Loucy (cell line): ENCODE measurements around the gene SKAP2.

Source experiments
- H2AFZ ChIP-seq: fragments of 200-600 bp; sonication (generic); 2 replicates; pipeline ENCODE4 v1.6.0; 2016; ENCODE audit warnings: antibody characterized with exemption, mild to moderate bottlenecking, low read length, moderate library complexity
- H3F3A ChIP-seq: fragments of 200-600 bp; 2 replicates; pipeline ENCODE4 v1.6.0; 2016; ENCODE audit warnings: antibody characterized with exemption, low read depth, mild to moderate bottlenecking
- H3K27me3 ChIP-seq: fragments of 200-600 bp; sonication (generic); 2 replicates; pipeline ENCODE4 v1.6.1; 2014; ENCODE audit warnings: low read length, mild to moderate bottlenecking; ENCODE audit not compliant: insufficient read depth, poor library complexity, severe bottlenecking
- H3K36me3 ChIP-seq: fragments of 200-600 bp; sonication (generic); 2 replicates; pipeline ENCODE4 v1.6.1; 2016; ENCODE audit warnings: low read length; ENCODE audit not compliant: insufficient read depth
- H3K4me1 ChIP-seq: fragments of 200-600 bp; sonication (generic); 2 replicates; pipeline ENCODE4 v1.5.1; 2014; ENCODE audit warnings: low read length, mild to moderate bottlenecking; ENCODE audit not compliant: insufficient read depth, poor library complexity, severe bottlenecking
- H3K4me2 ChIP-seq: fragments of 200-600 bp; sonication (generic); 2 replicates; pipeline ENCODE4 v1.6.0; 2014; ENCODE audit warnings: antibody characterized with exemption, low read length, low read depth, mild to moderate bottlenecking; ENCODE audit not compliant: poor library complexity, severe bottlenecking
- H3K4me3 ChIP-seq: fragments of 200-600 bp; sonication (generic); 2 replicates; pipeline ENCODE4 v1.5.1; 2014; ENCODE audit warnings: low read length, mild to moderate bottlenecking, mixed read lengths; ENCODE audit not compliant: poor library complexity, severe bottlenecking
- H3K79me2 ChIP-seq: fragments of 200-600 bp; sonication (generic); 2 replicates; pipeline ENCODE4 v1.6.1; 2014; ENCODE audit warnings: low read length; ENCODE audit not compliant: insufficient read depth
- H3K9ac ChIP-seq: fragments of 200-600 bp; sonication (generic); 2 replicates; pipeline ENCODE4 v1.6.0; 2014; ENCODE audit warnings: mild to moderate bottlenecking, low read depth, low read length, moderate library complexity; ENCODE audit not compliant: poor library complexity, severe bottlenecking
- H3K9me2 ChIP-seq: fragments of 200-600 bp; sonication (generic); replicated peaks from 2 replicates; pipeline ENCODE4 v1.6.1; 2016; ENCODE audit warnings: low read depth, low read length, mixed read lengths
- H3K9me3 ChIP-seq: fragments of 200-600 bp; sonication (generic); 2 replicates; pipeline ENCODE4 v1.6.1; 2014; ENCODE audit warnings: mild to moderate bottlenecking, antibody characterized with exemption, low read length, low read depth; ENCODE audit not compliant: insufficient read depth
- H4K20me1 ChIP-seq: fragments of 200-600 bp; sonication (generic); 2 replicates; pipeline ENCODE4 v1.6.0; 2014; ENCODE audit warnings: antibody characterized with exemption, low read length, mild to moderate bottlenecking; ENCODE audit not compliant: insufficient read depth, poor library complexity, severe bottlenecking
- CTCF ChIP-seq: fragments of 200-600 bp; sonication (generic); conservative IDR thresholded peaks from 2 replicates; pipeline ENCODE4 v1.5.1; 2014; ENCODE audit warnings: mild to moderate bottlenecking, antibody characterized with exemption, low read length
- EZH2phosphoT487 ChIP-seq: fragments of 200-600 bp; IDR thresholded peaks from 2 replicates; pipeline ENCODE4 v1.6.1; 2018; ENCODE audit warnings: antibody characterized with exemption, mild to moderate bottlenecking, moderate library complexity, borderline replicate concordance

Gene SKAP2

DNA sequence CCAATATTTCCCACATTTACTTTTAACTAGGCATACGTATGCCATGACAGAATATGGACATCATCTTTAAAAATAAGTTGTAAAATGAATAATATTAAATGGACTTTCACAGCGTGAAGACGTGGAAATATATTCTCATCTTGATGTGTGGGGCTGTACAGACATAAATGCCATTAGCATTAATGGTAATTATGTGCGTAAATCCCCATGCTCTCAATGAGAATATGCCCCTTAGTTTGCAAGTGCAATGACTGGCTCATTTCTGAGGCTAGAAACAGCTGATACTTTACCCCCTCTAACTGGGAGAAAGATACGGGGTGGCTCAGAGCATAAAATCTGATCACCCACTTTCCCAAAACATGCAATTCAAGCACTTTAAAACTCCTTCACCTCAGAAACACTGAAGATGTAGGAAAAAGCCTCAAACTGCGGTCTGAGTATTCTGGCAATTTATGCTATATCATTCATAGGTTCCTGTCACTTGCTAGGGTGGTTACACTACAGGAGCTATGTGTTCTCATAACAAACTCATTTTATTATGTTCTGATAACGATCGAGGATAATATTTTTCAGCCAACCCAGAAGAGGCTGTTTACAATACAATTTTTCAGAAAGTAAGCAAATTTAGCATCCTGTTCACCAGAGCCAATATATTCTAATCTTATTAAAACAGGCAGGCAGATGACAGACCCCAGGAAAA lies 211.8 kb downstream of the SKAP2 start:
- peaks cover 24% of the 10 kb centered on the region for H3K4me1 ChIP-seq
- H3K4me3 ChIP-seq, result no peak overlapping the region
- no peak overlapping the region for H2AFZ ChIP-seq
- no peaks in the 10 kb centered on the region for H3K79me2 ChIP-seq
- H3K4me2 ChIP-seq, result no peak overlapping the region
- H4K20me1 ChIP-seq, result no peaks in the 10 kb centered on the region
- H3K9me2 ChIP-seq, result no peaks in the 10 kb centered on the region
- TF ChIP-seq EZH2phosphoT487 (no peak), CTCF (no peak)
- no peaks in the 10 kb centered on the region for H3F3A ChIP-seq
- H3K27me3 ChIP-seq, result no peaks in the 10 kb centered on the region
- no peaks in the 10 kb centered on the region for H3K36me3 ChIP-seq
- H3K9me3 ChIP-seq, result no peaks in the 10 kb centered on the region
- H3K9ac ChIP-seq, result no peak overlapping the region

DNA sequence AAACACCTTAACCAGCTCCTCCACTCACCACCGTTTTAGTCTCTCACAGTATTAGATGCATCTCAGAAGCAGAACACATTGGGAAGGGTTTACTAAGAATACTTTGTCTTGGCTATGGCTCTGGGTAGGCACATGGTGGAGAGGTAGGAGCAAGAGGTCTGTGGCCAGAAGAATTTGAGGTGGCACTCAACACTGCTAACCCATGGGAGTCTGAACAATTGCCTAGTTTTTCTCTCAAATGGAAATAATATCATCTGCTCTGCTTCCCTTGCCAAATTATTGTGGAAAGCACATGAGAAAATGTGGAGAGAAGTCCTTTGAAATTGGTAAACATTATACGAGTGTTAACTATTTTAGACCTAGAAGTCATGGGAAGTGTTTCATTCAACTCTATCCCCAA lies 214.3 kb downstream of the SKAP2 start:
- no peak overlapping the region for H3K4me3 ChIP-seq
- H3K79me2 ChIP-seq, result no peaks in the 10 kb centered on the region
- no peaks in the 10 kb centered on the region for H3K9me2 ChIP-seq
- no peak overlapping the region for H3K9ac ChIP-seq
- peaks cover 25% of the 10 kb centered on the region for H3K4me1 ChIP-seq
- no peaks in the 10 kb centered on the region for H3K36me3 ChIP-seq
- H4K20me1 ChIP-seq, result no peaks in the 10 kb centered on the region
- H3K4me2 ChIP-seq, result no peak overlapping the region
- no peaks in the 10 kb centered on the region for H3K9me3 ChIP-seq
- H2AFZ ChIP-seq, result no peak overlapping the region
- H3K27me3 ChIP-seq, result no peaks in the 10 kb centered on the region
- H3F3A ChIP-seq, result no peaks in the 10 kb centered on the region
- TF ChIP-seq EZH2phosphoT487, result no peak
- no peak for TF ChIP-seq CTCF

DNA sequence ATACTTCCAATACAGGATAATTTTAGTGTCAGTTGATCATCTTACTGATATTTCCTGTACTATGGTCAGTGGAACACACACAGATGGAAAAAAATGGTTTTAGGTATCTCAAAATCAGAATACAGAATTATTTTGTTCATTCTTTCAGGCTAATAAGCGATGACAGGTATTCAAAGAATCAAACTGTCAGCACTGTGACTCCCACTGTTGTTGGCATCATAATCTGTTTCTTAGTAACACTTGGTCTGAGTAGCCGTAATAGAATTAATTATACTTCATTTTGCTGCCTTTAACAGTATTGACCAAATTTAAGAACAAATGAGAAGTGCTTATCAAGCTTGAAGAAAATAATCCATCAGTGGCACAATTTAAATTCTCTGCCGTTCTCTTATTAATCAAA lies 215.0 kb downstream of the SKAP2 start:
- Histone ChIP-seq H3K9me2 (no peaks in the 10 kb centered on the region), H2AFZ (no peak overlapping the region), H3K36me3 (no peaks in the 10 kb centered on the region), H3K4me1 (peaks cover 25% of the 10 kb centered on the region), H3K9me3 (no peaks in the 10 kb centered on the region), H3K27me3 (no peaks in the 10 kb centered on the region), H3K79me2 (no peaks in the 10 kb centered on the region), H3K9ac (no peak overlapping the region), H3F3A (no peaks in the 10 kb centered on the region), H3K4me2 (no peak overlapping the region), H3K4me3 (no peak overlapping the region), H4K20me1 (no peaks in the 10 kb centered on the region)
- TF ChIP-seq EZH2phosphoT487, result no peak
- TF ChIP-seq CTCF, result no peak
